HG02798 (cell line): ENCODE data around the gene AFF3.
"Not testable (repeated sequence)": the region's sequence is repeated elsewhere in the genome, so short reads cannot be mapped to it uniquely, and the experiment has no call there.

Source experiments
- ATAC-seq: cut with Tn5 transposase; IDR thresholded peaks from one replicate; pipeline ENCODE4 v1.9.1; 2021; ENCODE audit warnings: mild to moderate bottlenecking; ENCODE audit not compliant: unreplicated experiment, poor library complexity

AFF3 gene

DNA sequence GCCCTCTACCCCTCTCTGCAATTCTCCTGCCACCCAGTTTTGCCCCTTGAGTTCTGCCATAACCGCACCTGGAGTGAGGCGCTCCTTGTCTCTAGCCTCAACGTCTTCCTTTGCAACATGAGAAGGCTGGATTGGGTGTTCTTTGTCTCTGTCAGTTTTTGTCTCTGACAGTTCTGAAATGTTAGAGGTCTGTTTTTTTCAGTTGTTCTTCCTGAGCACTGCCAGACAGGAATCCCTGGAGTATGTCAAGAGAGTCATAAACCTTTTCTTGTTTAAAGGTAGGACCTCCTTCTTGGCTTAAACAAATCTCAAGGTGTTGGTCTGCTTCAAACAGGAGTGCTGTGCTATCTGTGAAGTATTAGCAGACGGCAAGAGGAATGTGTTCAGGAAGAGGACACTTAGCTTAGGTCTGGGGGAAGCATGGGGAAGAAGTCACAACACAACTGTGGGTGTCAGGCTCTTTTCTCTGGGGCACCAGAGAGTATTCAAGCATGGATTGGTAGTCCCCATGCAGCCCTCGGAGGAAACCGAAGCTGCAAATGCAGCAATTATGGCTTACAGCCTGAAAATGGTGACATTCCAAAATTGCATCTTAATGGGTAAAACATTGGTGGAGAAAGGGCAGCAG is 32.3 kb downstream of the AFF3 start:
- no peak for ATAC-seq

DNA sequence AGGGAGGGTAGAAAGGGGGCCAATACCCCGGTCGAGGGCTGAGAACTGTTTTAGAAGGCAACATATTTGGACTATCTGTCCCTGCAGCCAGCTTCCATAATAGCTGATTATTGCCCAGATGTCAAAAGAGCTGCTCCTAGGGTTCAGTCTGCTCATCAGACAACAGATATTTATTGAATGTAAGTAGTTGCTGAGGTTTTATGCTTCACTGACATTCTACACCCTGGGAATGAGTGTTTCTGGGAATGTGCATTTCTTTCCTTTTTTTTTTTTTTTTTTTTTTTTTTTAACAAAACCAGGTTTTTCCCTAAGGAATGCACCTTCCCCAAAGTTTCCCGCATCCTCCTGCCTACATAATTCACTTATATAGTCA is 33.8 kb downstream of the AFF3 start:
- ATAC-seq = not testable (repeated sequence)

- ATAC-seq = no peak
Observed at GRCh38 chr2:100107906-100108647, 34.3 kb downstream of the AFF3 start.

DNA sequence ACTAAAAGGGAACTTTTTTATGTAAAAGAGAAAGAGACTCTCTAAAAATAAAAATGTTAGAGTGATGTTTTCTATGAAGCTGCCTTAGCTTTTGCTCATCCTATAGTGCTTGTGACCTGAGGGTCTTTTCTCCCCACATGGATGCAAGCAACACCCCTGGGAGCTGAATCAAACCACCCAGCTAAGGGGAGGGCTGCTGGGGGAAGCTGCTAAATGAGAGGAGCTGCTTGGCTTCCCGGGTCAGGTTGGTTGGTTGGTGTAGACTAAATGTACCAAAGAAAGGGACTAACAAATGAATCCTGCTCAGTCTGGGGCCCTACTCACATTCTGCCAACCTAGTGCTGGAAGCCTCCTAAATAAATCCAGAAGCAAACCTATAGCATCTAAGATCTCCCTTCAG is 35.0 kb downstream of the AFF3 start:
- no peak for ATAC-seq

DNA sequence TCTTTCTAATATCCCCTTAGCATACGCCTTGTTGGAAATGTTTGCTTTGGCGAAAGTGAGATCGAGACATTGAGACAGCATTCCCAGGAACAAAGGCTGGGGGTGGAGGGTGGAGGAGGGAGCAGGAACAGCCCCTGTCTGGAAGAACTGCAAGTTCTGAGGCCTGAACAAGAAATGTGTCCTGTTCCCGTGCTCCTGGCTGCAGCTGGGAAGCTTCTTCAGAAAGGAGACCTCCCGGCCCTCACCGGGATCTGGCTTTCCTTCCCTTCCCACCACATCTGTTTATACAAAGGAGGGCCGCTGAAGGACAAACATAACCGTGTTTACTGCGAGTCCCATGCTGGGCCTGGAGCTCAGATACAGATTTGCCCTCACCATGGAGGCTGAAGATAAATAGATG is 35.9 kb downstream of the AFF3 start:
- no peak for ATAC-seq

- ATAC-seq = no peak
Observed at GRCh38 chr2:100105678-100106054, 36.7 kb downstream of the AFF3 start.

GRCh38 chr2:100104718-100105677 is 37.4 kb downstream of the AFF3 start:
- no peak for ATAC-seq

DNA sequence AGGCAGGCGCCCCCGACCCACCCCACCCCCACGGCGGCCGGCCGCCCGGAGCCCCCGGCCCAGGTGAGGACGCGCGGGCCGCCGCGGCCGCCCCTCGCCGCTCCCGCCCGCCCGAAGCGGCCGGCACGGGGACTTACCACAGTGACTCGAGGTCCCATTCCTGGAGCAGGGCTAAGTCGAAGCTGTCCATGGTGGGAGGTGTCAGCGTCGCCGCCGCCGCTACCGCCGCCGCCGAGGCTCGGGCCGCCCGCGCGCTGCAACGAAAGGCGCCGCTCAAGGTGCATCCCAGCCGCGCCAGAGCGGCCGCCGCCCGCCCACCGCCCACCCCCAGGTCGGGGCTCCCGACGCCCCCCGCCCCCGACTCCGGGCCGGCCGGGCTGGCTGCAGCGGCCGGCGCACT is 38.1 kb downstream of the AFF3 start:
- not testable (repeated sequence) for ATAC-seq

GRCh38 chr2:100103527-100104252 is 38.7 kb downstream of the AFF3 start:
- ATAC-seq = not testable (repeated sequence)

GRCh38 chr2:100102466-100103180 is 39.8 kb downstream of the AFF3 start:
- not testable (repeated sequence) for ATAC-seq

- not testable (repeated sequence) for ATAC-seq
Observed at GRCh38 chr2:100098855-100099254, 43.5 kb downstream of the AFF3 start.

DNA sequence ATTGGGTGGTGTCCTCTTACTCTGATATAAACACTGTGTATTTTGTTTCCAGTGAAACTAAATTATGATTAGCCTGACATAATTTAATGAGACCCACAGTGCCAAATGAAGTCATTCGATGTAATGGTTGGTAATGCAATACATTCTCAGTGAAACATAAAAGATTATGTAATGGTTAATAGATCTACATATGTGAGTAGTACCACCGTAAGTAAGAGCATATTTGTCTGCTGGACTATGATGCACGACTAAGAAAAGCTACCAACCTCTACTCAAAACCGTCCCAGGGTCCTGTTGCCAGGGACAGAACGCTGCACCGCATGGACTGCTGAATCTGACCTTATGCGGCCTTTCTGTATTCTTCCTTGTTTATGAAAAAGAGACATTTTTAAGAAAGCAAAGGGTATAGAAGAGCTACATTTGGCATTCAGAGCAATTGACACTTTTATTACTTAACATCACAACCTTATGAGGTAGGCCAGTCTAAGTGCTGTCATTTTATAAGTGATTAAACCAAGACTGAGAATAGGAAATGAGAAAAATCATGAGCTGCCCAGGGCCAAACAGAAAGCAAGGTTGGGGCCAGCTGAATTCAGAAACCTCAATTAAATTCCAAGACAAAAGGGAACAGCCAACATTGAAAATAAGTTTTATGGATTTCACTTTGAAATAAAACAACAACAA is 44.6 kb downstream of the AFF3 start:
- ATAC-seq = not testable (repeated sequence)

GRCh38 chr2:100095845-100096244 is 46.5 kb downstream of the AFF3 start:
- not testable (repeated sequence) for ATAC-seq

GRCh38 chr2:100091807-100092206 is 50.6 kb downstream of the AFF3 start:
- ATAC-seq = not testable (repeated sequence)

DNA sequence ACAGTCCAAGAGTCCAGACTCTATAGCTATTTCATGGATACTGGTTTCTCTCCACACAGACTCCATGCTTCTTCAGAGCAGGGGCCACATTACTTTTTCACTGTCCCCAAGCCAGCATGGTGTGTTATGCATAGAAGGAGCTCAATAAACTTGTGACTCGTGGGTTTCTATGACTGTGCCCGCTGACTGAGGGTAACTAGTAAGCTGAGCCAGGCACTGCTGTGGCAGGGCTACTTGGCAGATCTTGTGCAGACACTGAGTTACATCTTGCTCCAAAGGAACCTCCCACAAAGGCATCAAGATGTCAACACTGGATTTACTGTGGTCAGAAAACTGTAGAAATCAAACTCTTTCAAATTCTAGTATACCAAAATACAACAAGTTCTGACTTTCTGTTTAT is 56.6 kb downstream of the AFF3 start:
- ATAC-seq = not testable (repeated sequence)

GRCh38 chr2:100083421-100084216 is 58.8 kb downstream of the AFF3 start:
- ATAC-seq = not testable (repeated sequence)

- ATAC-seq = not testable (repeated sequence)
Observed at GRCh38 chr2:100082302-100082978, 60.0 kb downstream of the AFF3 start.

- ATAC-seq = no peak
Observed at GRCh38 chr2:100077935-100078334, 64.5 kb downstream of the AFF3 start.
